IPS-20b (cell line): ENCODE data around the gene NGB.

Source experiments
- H3K27ac ChIP-seq: one replicate; pipeline ENCODE4 v1.5.1; 2013; ENCODE audit warnings: low read length
- H3K27me3 ChIP-seq: 2 replicates; pipeline ENCODE4 v1.6.1; 2013; ENCODE audit warnings: mild to moderate bottlenecking, low read length, inconsistent platforms; ENCODE audit not compliant: insufficient read depth
- H3K36me3 ChIP-seq: 2 replicates; pipeline ENCODE4 v1.6.1; 2013; ENCODE audit warnings: low read depth, mild to moderate bottlenecking, inconsistent platforms, low read length, moderate library complexity; ENCODE audit not compliant: insufficient read depth
- H3K4me1 ChIP-seq: 2 replicates; pipeline ENCODE4 v1.6.1; 2013; ENCODE audit warnings: mild to moderate bottlenecking, control low read depth, inconsistent platforms, low read length, moderate library complexity; ENCODE audit not compliant: insufficient read depth
- H3K4me3 ChIP-seq: 2 replicates; pipeline ENCODE4 v1.5.1; 2013; ENCODE audit warnings: mild to moderate bottlenecking, low read length, inconsistent platforms
- H3K9ac ChIP-seq: 2 replicates; pipeline ENCODE4 v1.6.1; 2013; ENCODE audit warnings: low read depth, mild to moderate bottlenecking, inconsistent platforms, low read length, moderate library complexity
- H3K9me3 ChIP-seq: 2 replicates; pipeline ENCODE4 v1.6.1; 2013; ENCODE audit warnings: mild to moderate bottlenecking, low read depth, low read length, inconsistent platforms; ENCODE audit not compliant: insufficient read depth

NGB gene

GRCh38 chr14:77310026-77310425, 39.0 kb upstream of the NGB start:
- Histone ChIP-seq H3K4me3 (no peak overlapping the region), H3K4me1 (peaks cover 23% of the 10 kb centered on the region), H3K27me3 (no peaks in the 10 kb centered on the region), H3K27ac (no peak overlapping the region), H3K9me3 (no peaks in the 10 kb centered on the region), H3K36me3 (peaks cover 17% of the 10 kb centered on the region), H3K9ac (no peak overlapping the region)

- H3K4me3 ChIP-seq = no peak overlapping the region
- H3K4me1 ChIP-seq = peaks cover 15% of the 10 kb centered on the region
- no peaks in the 10 kb centered on the region for H3K27me3 ChIP-seq
- H3K36me3 ChIP-seq = peaks cover 26% of the 10 kb centered on the region
- H3K9me3 ChIP-seq = no peaks in the 10 kb centered on the region
- H3K27ac ChIP-seq = no peak overlapping the region
- H3K9ac ChIP-seq = no peak overlapping the region
These were observed 38.1 kb upstream of the NGB start for GRCh38 chr14:77309131-77309530.

- Histone ChIP-seq H3K27me3 (no peaks in the 10 kb centered on the region), H3K36me3 (peaks cover 43% of the 10 kb centered on the region), H3K4me1 (peaks cover 9% of the 10 kb centered on the region), H3K27ac (no peak overlapping the region), H3K4me3 (no peak overlapping the region), H3K9me3 (no peaks in the 10 kb centered on the region), H3K9ac (no peak overlapping the region)
These were observed 36.0 kb upstream of the NGB start for GRCh38 chr14:77306851-77307496.

GRCh38 chr14:77306416-77306815, 35.4 kb upstream of the NGB start:
- peaks cover 43% of the 10 kb centered on the region for H3K36me3 ChIP-seq
- H3K27ac ChIP-seq = no peak overlapping the region
- peaks cover 9% of the 10 kb centered on the region for H3K4me1 ChIP-seq
- H3K9me3 ChIP-seq = no peaks in the 10 kb centered on the region
- no peak overlapping the region for H3K9ac ChIP-seq
- H3K27me3 ChIP-seq = no peaks in the 10 kb centered on the region
- H3K4me3 ChIP-seq = no peak overlapping the region

- Histone ChIP-seq H3K9me3 (no peaks in the 10 kb centered on the region), H3K27me3 (no peaks in the 10 kb centered on the region), H3K4me3 (no peak overlapping the region), H3K4me1 (peaks cover 9% of the 10 kb centered on the region), H3K36me3 (peaks cover 40% of the 10 kb centered on the region), H3K27ac (no peak overlapping the region), H3K9ac (no peak overlapping the region)
These were observed 34.7 kb upstream of the NGB start for GRCh38 chr14:77305696-77306095.

- H3K9me3 ChIP-seq = no peaks in the 10 kb centered on the region
- H3K36me3 ChIP-seq = peaks cover 49% of the 10 kb centered on the region
- no peak overlapping the region for H3K27ac ChIP-seq
- no peak overlapping the region for H3K9ac ChIP-seq
- no peak overlapping the region for H3K4me3 ChIP-seq
- peaks cover 9% of the 10 kb centered on the region for H3K4me1 ChIP-seq
- no peaks in the 10 kb centered on the region for H3K27me3 ChIP-seq
These were observed 32.6 kb upstream of the NGB start for GRCh38 chr14:77303417-77304156.

- Histone ChIP-seq H3K9ac (no peak overlapping the region), H3K4me1 (peaks cover 9% of the 10 kb centered on the region), H3K36me3 (peaks cover 56% of the 10 kb centered on the region), H3K27me3 (no peaks in the 10 kb centered on the region), H3K9me3 (no peaks in the 10 kb centered on the region), H3K27ac (no peak overlapping the region), H3K4me3 (no peak overlapping the region)
These were observed 31.9 kb upstream of the NGB start for GRCh38 chr14:77302926-77303325.

GRCh38 chr14:77301103-77301502, 30.1 kb upstream of the NGB start:
- Histone ChIP-seq H3K36me3 (peaks cover 68% of the 10 kb centered on the region), H3K4me3 (no peak overlapping the region), H3K27ac (no peak overlapping the region), H3K4me1 (no peaks in the 10 kb centered on the region; the same call in 1 of the 2 replicates), H3K9me3 (no peaks in the 10 kb centered on the region), H3K9ac (no peak overlapping the region), H3K27me3 (no peaks in the 10 kb centered on the region)

- Histone ChIP-seq H3K27me3 (no peaks in the 10 kb centered on the region), H3K9ac (no peak overlapping the region), H3K4me3 (no peak overlapping the region), H3K4me1 (no peaks in the 10 kb centered on the region; the same call in 1 of the 2 replicates), H3K27ac (no peak overlapping the region), H3K36me3 (peaks cover 60% of the 10 kb centered on the region), H3K9me3 (no peaks in the 10 kb centered on the region)
These were observed 28.8 kb upstream of the NGB start for GRCh38 chr14:77299771-77300170.

- Histone ChIP-seq H3K4me1 (no peaks in the 10 kb centered on the region), H3K27ac (no peak overlapping the region), H3K9ac (no peak overlapping the region), H3K27me3 (no peaks in the 10 kb centered on the region), H3K36me3 (peaks cover 52% of the 10 kb centered on the region), H3K9me3 (no peaks in the 10 kb centered on the region), H3K4me3 (no peak overlapping the region)
These were observed 25.9 kb upstream of the NGB start for GRCh38 chr14:77296906-77297305.

- Histone ChIP-seq H3K9me3 (no peaks in the 10 kb centered on the region), H3K27me3 (no peaks in the 10 kb centered on the region), H3K4me1 (no peaks in the 10 kb centered on the region)
These were observed 25.1 kb upstream of the NGB start for GRCh38 chr14:77296155-77296554.

GRCh38 chr14:77290705-77291104, 19.7 kb upstream of the NGB start:
- no peak overlapping the region for H3K4me3 ChIP-seq
- H3K27me3 ChIP-seq = no peaks in the 10 kb centered on the region
- no peaks in the 10 kb centered on the region for H3K9me3 ChIP-seq
- no peak overlapping the region for H3K9ac ChIP-seq
- peaks cover 44% of the 10 kb centered on the region for H3K36me3 ChIP-seq
- no peak overlapping the region for H3K27ac ChIP-seq
- H3K4me1 ChIP-seq = no peaks in the 10 kb centered on the region

More at GRCh38 chr14:77296155-77296554, 25.1 kb upstream of the NGB start:
- peaks cover 52% of the 10 kb centered on the region for H3K36me3 ChIP-seq
- no peak overlapping the region for H3K27ac ChIP-seq
- H3K4me3 ChIP-seq = no peak overlapping the region
- H3K9ac ChIP-seq = no peak overlapping the region
